HL-60 (cell line): ENCODE results near the gene ABHD2.

Source experiments
- DNase-seq, 2 experiments: peaks; one replicate each; pipeline ENCODE4 v3.0.0-alpha.2; 2010 to 2020; ENCODE audit warnings: low read depth in 1 of 2, low spot score in 1 of 2
- H3K27ac ChIP-seq: fragments of 250-450 bp; sonication (Bioruptor Pico); replicated peaks from 2 replicates; pipeline ENCODE4 v1.5.1; 2020; ENCODE audit warnings: mild to moderate bottlenecking, moderate library complexity
- H3K27me3 ChIP-seq: fragments of 250-450 bp; sonication (Bioruptor Pico); 2 replicates; pipeline ENCODE4 v1.5.1; 2021; ENCODE audit warnings: mild to moderate bottlenecking, moderate library complexity; ENCODE audit not compliant: insufficient read depth, poor library complexity, severe bottlenecking
- H3K4me3 ChIP-seq: replicated peaks from 2 replicates; pipeline ENCODE4 v1.5.1; 2011; ENCODE audit warnings: mild to moderate bottlenecking, control low read depth, low read length; ENCODE audit not compliant: insufficient read depth
- CTCF ChIP-seq: IDR thresholded peaks from one replicate; pipeline ENCODE4 v1.5.1; 2011; ENCODE audit warnings: low read length, control low read depth, inconsistent platforms; ENCODE audit not compliant: insufficient read depth
- GABPA ChIP-seq: IDR thresholded peaks from 2 replicates; pipeline ENCODE4 v1.6.1; 2012; ENCODE audit warnings: low read depth
- POLR2AphosphoS5 ChIP-seq: IDR thresholded peaks from 2 replicates; pipeline ENCODE4 v1.6.1; 2012; ENCODE audit warnings: low read depth
- REST ChIP-seq: IDR thresholded peaks from 2 replicates; pipeline ENCODE4 v1.6.1; 2012; ENCODE audit warnings: low read depth; ENCODE audit not compliant: insufficient replicate concordance
- SPI1 ChIP-seq: IDR thresholded peaks from 2 replicates; pipeline ENCODE4 v1.6.1; 2012; ENCODE audit warnings: low read depth, mild to moderate bottlenecking, borderline replicate concordance

ABHD2 gene

GRCh38 chr15:89150762-89151664 is 62.8 kb downstream of the ABHD2 start:
- no peak for TF ChIP-seq GABPA
- peak; percentile 65 for TF ChIP-seq SPI1
- TF ChIP-seq POLR2AphosphoS5: no peak
- TF ChIP-seq REST: no peak
- TF ChIP-seq CTCF: no peak
- H3K4me3 ChIP-seq: no peak overlapping the region
- no peaks in the 10 kb centered on the region for H3K27me3 ChIP-seq
- peak overlapping the region; percentile 15 for H3K27ac ChIP-seq
- peak in 1 of 2 experiments; percentile 66 for DNase-seq

- TF ChIP-seq CTCF: no peak
- TF ChIP-seq REST: no peak
- TF ChIP-seq POLR2AphosphoS5: no peak
- TF ChIP-seq SPI1: no peak
- TF ChIP-seq GABPA: no peak
- H3K27me3 ChIP-seq: no peaks in the 10 kb centered on the region
Measured at GRCh38 chr15:89155122-89155521, 66.9 kb downstream of the ABHD2 start.

GRCh38 chr15:89155656-89156055 is 67.4 kb downstream of the ABHD2 start:
- Histone ChIP-seq H3K27ac (no peak overlapping the region), H3K4me3 (no peak overlapping the region), H3K27me3 (no peaks in the 10 kb centered on the region)
- no peak for TF ChIP-seq POLR2AphosphoS5
- no peak for TF ChIP-seq REST
- no peak for TF ChIP-seq CTCF
- no peak for TF ChIP-seq SPI1
- TF ChIP-seq GABPA: no peak
- no peak for DNase-seq

More at GRCh38 chr15:89155122-89155521, 66.9 kb downstream of the ABHD2 start:
- H3K27ac ChIP-seq: no peak overlapping the region
- no peak for DNase-seq
- no peak overlapping the region for H3K4me3 ChIP-seq
